Bronchial smooth muscle cell (primary cell): ENCODE data around the gene TMEM131. TPM values are rescaled to one million over a fixed set of nuclear protein-coding genes. Genes with fewer than 3 reads are reported as not detected.

Experiments used
- total RNA-seq: library from RNA; depleted of rRNA; stranded (reverse); fragments of >200 nt; gene quantifications from 2 replicates; pipeline ENCODE4 v1.2.1, GENCODE V29; 2014

The TMEM131 gene, protein sequence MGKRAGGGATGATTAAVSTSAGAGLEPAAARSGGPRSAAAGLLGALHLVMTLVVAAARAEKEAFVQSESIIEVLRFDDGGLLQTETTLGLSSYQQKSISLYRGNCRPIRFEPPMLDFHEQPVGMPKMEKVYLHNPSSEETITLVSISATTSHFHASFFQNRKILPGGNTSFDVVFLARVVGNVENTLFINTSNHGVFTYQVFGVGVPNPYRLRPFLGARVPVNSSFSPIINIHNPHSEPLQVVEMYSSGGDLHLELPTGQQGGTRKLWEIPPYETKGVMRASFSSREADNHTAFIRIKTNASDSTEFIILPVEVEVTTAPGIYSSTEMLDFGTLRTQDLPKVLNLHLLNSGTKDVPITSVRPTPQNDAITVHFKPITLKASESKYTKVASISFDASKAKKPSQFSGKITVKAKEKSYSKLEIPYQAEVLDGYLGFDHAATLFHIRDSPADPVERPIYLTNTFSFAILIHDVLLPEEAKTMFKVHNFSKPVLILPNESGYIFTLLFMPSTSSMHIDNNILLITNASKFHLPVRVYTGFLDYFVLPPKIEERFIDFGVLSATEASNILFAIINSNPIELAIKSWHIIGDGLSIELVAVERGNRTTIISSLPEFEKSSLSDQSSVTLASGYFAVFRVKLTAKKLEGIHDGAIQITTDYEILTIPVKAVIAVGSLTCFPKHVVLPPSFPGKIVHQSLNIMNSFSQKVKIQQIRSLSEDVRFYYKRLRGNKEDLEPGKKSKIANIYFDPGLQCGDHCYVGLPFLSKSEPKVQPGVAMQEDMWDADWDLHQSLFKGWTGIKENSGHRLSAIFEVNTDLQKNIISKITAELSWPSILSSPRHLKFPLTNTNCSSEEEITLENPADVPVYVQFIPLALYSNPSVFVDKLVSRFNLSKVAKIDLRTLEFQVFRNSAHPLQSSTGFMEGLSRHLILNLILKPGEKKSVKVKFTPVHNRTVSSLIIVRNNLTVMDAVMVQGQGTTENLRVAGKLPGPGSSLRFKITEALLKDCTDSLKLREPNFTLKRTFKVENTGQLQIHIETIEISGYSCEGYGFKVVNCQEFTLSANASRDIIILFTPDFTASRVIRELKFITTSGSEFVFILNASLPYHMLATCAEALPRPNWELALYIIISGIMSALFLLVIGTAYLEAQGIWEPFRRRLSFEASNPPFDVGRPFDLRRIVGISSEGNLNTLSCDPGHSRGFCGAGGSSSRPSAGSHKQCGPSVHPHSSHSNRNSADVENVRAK (N-terminal part only)
- 20.9 and 21.8 TPM in 2 replicates for total RNA-seq

DNA sequence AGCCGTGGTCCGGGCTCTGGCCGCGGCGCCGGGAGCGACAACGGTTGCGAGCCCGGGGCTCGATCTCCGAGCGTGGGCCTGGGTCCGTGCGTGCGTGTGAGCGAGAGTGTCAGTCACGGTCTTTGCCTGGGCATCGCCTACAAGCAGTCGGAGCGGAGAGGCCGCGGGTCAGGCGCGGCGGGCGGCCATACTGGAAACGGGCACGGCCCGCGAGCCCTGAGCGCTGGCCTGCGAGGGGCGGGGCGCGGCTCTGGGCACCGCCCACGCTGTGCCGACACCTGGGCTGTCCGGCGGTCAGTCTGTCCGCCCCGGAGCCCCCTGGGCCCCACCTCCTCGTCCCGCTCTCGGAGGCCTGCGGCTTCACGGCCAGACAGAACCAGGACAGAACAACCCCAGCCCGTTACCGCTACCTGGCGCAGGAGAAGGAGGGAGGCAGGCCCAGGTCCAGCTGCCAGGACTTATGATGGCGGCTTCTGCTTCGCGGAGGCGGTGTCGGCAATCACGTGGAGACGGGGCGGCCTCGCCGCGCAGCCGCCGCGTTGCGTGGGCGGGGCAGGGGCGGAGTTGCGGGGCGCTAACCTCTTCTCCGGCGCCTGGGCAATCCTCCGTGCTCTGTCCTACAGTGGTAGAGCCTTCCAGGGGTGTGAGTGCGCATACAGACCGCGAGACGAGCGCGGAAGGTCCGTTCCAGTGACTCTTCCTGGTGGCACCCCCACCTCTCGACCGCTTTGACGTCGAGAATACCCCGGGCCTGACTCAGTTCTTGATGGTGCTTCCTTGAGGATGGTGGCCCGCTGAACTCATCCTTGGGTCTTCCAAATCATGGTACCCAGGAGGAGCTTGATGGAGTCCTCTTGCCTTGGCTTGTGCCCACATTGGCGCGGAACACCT lies at the start of gene TMEM131:
TMEM131 (minus strand) TSS at position 215 of the 891 bp plus-strand sequence. CDS start 286 bp downstream, outside the sequence.

DNA sequence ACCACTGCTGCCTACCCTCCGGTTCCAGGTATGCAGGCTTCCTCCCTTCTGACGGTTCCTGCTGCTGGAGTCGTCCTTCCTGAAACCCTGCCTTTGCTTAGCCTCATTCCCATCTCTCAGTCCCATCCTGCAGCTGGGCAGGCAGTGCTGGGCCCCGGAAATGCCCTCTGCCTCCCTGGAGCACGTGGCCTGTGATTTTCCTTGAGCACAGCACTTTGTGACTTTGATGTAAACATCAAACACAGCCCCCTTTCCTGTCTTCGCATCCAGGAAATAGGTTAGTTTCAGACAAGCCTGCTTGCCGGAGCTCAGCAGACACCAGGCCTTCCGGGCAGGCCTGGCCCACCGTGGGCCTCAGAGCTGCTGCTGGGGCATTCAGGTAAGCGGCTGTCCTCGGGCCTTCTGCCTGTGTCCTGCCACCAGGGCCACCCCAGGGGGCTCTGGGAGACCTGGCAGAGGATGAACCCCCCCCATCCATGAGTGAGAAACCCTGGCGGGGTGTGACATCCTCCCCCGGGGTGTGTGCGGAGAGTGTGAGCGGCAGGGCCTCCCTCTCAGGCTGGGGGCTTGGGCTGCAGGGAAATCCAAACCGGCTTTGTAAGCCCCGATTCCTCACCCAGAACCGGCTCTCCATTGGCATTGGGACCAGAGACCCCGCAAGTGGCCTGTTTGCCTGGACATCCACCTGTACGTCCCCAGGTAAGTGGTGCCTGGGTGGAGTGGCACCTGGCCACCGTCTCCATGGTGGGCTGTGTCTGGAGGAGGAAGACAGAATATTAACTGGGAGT lies 282.3 kb downstream of the TMEM131 start, which contains the start of gene ZAP70:
ZAP70 (plus strand) TSS at position 281 of the 788 bp plus-strand sequence. CDS start 10,461 bp downstream, outside the sequence.

Other genes with a start within 250 kb of the TMEM131 start
- 0.16 and 0.17 TPM in 2 replicates for gene VWA3B, start 91.2 kb upstream of the TMEM131 start, total RNA-seq